Erythroblast (primary cell): ENCODE results near the gene ELAPOR2.

Experiments used
- GATA1 ChIP-seq: IDR thresholded peaks from 2 replicates; pipeline ENCODE4 v1.6.1; 2011; ENCODE audit warnings: low read depth, mild to moderate bottlenecking, control low read depth, low read length, moderate library complexity
- POLR2A ChIP-seq: IDR thresholded peaks from 2 replicates; pipeline ENCODE4 v1.6.1; 2011; ENCODE audit warnings: mild to moderate bottlenecking, low read length

- TF ChIP-seq POLR2A: no peak
- TF ChIP-seq GATA1: no peak
These were observed 26.7 kb downstream of the ELAPOR2 start for GRCh38 chr7:87032604-87033339.
